NCI-H2227 treated with DMSO at 0.1 percent for 48 hours (cell line): ENCODE data around the gene DCLK3.

Experiments
- DNase-seq: peaks from one replicate; lab custom pipeline; 2025; lab: John Stamatoyannopoulos, UW

The DCLK3 gene

GRCh38 chr3:36763850-36764703 is at the start of gene DCLK3:
TSS of gene DCLK3 (minus strand) at chr3:36764553. CDS start at chr3:36764263, 290 bp downstream.
- DNase-seq: no peak

- DNase-seq: no peak
These were observed 49.0 kb upstream of the DCLK3 start for GRCh38 chr3:36813305-36813704.

- no peak for DNase-seq
These were observed 47.9 kb upstream of the DCLK3 start for GRCh38 chr3:36812240-36812639.

GRCh38 chr3:36811768-36812167 is 47.4 kb upstream of the DCLK3 start:
- no peak for DNase-seq

GRCh38 chr3:36804295-36805055 is 40.1 kb upstream of the DCLK3 start:
- DNase-seq: no peak

- no peak for DNase-seq
These were observed 38.9 kb upstream of the DCLK3 start for GRCh38 chr3:36803091-36803791.

GRCh38 chr3:36800533-36801116 is 36.3 kb upstream of the DCLK3 start:
- no peak for DNase-seq

GRCh38 chr3:36796881-36797280 is 32.5 kb upstream of the DCLK3 start:
- DNase-seq: no peak

GRCh38 chr3:36796161-36796560 is 31.8 kb upstream of the DCLK3 start:
- DNase-seq: no peak

- no peak for DNase-seq
These were observed 31.3 kb upstream of the DCLK3 start for GRCh38 chr3:36795622-36796021.

- peak; percentile 14 for DNase-seq
These were observed 28.0 kb upstream of the DCLK3 start for GRCh38 chr3:36792342-36792741.

GRCh38 chr3:36790765-36791164 is 26.4 kb upstream of the DCLK3 start:
- DNase-seq: no peak

- no peak for DNase-seq
These were observed 22.9 kb upstream of the DCLK3 start for GRCh38 chr3:36786921-36787890.

GRCh38 chr3:36784138-36784635 is 19.8 kb upstream of the DCLK3 start:
- DNase-seq: no peak

- DNase-seq: no peak
These were observed 13.3 kb upstream of the DCLK3 start for GRCh38 chr3:36777424-36778218.

- DNase-seq: no peak
These were observed 12.1 kb upstream of the DCLK3 start for GRCh38 chr3:36776436-36776835.

- no peak for DNase-seq
These were observed 9.7 kb upstream of the DCLK3 start for GRCh38 chr3:36774052-36774451.

- DNase-seq: no peak
These were observed 7.6 kb upstream of the DCLK3 start for GRCh38 chr3:36771931-36772330.

- DNase-seq: no peak
These were observed 5.6 kb upstream of the DCLK3 start for GRCh38 chr3:36769926-36770325.

- DNase-seq: no peak
These were observed 751 bp upstream of the DCLK3 start for GRCh38 chr3:36765104-36765503.
